Caco-2 (cell line): Measurements from ENCODE around the gene MRGPRF. TPM values are rescaled to one million over a fixed set of nuclear protein-coding genes. Genes with fewer than 3 reads are reported as not detected.
A peak's percentile ranks its signal among the peaks of the same experiment; 100 is the strongest.

Experiments
- BruUV-seq: library from RNA; stranded (reverse); fragments of 400-500 nt; replicated peaks from 2 replicates; lab custom pipeline; 2021; lab: Mats Ljungman, UMichigan
- CTCF ChIA-PET: fragments of 300-600 bp; sonication (Branson Sonifier 250); formaldehyde crosslinking; loops from one replicate; lab custom pipeline; 2022; ENCODE audit warnings: antibody characterized with exemption; lab: Charles Lee
- POLR2A ChIA-PET: fragments of 300-600 bp; sonication (Branson Sonifier 250); formaldehyde crosslinking; loops from one replicate; lab custom pipeline; 2022; ENCODE audit warnings: antibody characterized with exemption; lab: Charles Lee
- DNase-seq, 2 experiments: peaks; one replicate each; pipeline versions ENCODE4 v3.0.0 to v3.0.0-alpha.2; 2020 to 2022
- H3K27me3 ChIP-seq: replicated peaks from 2 replicates; pipeline ENCODE4 v1.6.0; 2011; ENCODE audit warnings: low read length; ENCODE audit not compliant: control insufficient read depth, insufficient read depth
- H3K36me3 ChIP-seq: 2 replicates; pipeline ENCODE4 v1.5.1; 2011; ENCODE audit warnings: low read length; ENCODE audit not compliant: control insufficient read depth, insufficient read depth
- H3K4me1 ChIP-seq: fragments of 250-450 bp; sonication (Bioruptor Pico); 2 replicates; pipeline ENCODE4 v1.5.1; 2020; ENCODE audit warnings: mild to moderate bottlenecking
- H3K4me3 ChIP-seq: 2 replicates; pipeline ENCODE4 v1.5.1; 2011; ENCODE audit warnings: low read depth, mild to moderate bottlenecking, control low read depth, low read length
- H3K9me3 ChIP-seq: fragments of 250-450 bp; sonication (Bioruptor Pico); 2 replicates; pipeline ENCODE4 v1.5.1; 2020; ENCODE audit warnings: mild to moderate bottlenecking, moderate library complexity
- H3K27ac Mint-ChIP-seq: one replicate; pipeline ENCODE4 v1.8.0; 2022; ENCODE audit warnings: mixed read lengths; ENCODE audit not compliant: unreplicated experiment
- H3K27me3 Mint-ChIP-seq: one replicate; pipeline ENCODE4 v1.8.0; 2022; ENCODE audit warnings: mixed read lengths; ENCODE audit not compliant: insufficient read depth, unreplicated experiment
- H3K36me3 Mint-ChIP-seq: one replicate; pipeline ENCODE4 v1.8.0; 2022; ENCODE audit warnings: mild to moderate bottlenecking, mixed read lengths; ENCODE audit not compliant: insufficient read depth, unreplicated experiment
- H3K4me1 Mint-ChIP-seq: one replicate; pipeline ENCODE4 v1.8.0; 2022; ENCODE audit warnings: low read depth, mixed read lengths; ENCODE audit not compliant: unreplicated experiment
- H3K4me3 Mint-ChIP-seq: one replicate; pipeline ENCODE4 v1.8.0; 2022; ENCODE audit warnings: mild to moderate bottlenecking, moderate library complexity, mixed read lengths; ENCODE audit not compliant: unreplicated experiment
- H3K9me3 Mint-ChIP-seq: one replicate; pipeline ENCODE4 v1.8.0; 2022; ENCODE audit warnings: mixed read lengths; ENCODE audit not compliant: unreplicated experiment
- CTCF ChIP-seq, 2 experiments: fragments of 200-600 bp in 1 of 2; IDR thresholded peaks; 1 replicate in 1 of 2; 2 replicates in 1 of 2; pipeline versions ENCODE4 v1.5.1 to v1.8.0; 2011 to 2022; ENCODE audit warnings: antibody characterized with exemption in 1 of 2, control low read depth in 1 of 2, inconsistent platforms in 1 of 2, low read depth in 1 of 2, low read length in 1 of 2, mild to moderate bottlenecking in 1 of 2, moderate library complexity in 1 of 2; ENCODE audit not compliant: insufficient read depth in 1 of 2, severe bottlenecking in 1 of 2, unreplicated experiment in 1 of 2
- intact Hi-C: fragments of 100-400 bp; cut with micrococcal nuclease; formaldehyde crosslinking; loops from one replicate; pipeline ENCODE4 v1.10.0; 2022; ENCODE audit not compliant: unreplicated experiment
- total RNA-seq: library from RNA; stranded (reverse); gene quantifications from 2 replicates; pipeline ENCODE4 v1.2.3, GENCODE V29; 2022

The MRGPRF gene
- total RNA-seq, 1 experiment from 2014 or later = 0.14 TPM

- POLR2A ChIA-PET = no interaction called here
- H3K9me3 ChIP-seq = no peaks in the 10 kb centered on the region
- Mint-ChIP-seq H3K4me3 (no peak overlapping the region), H3K4me1 (peaks cover 6% of the 10 kb centered on the region), H3K9me3 (no peaks in the 10 kb centered on the region), H3K36me3 (peaks cover 6% of the 10 kb centered on the region), H3K27ac (peak overlapping the region; percentile 55), H3K27me3 (no peaks in the 10 kb centered on the region)
- H3K27me3 ChIP-seq = no peaks in the 10 kb centered on the region
- BruUV-seq = no TSS peak
- H3K4me3 ChIP-seq = no peak overlapping the region
- no peaks in the 10 kb centered on the region for H3K36me3 ChIP-seq
- intact Hi-C loops = no loop called here
- peaks cover 7% of the 10 kb centered on the region for H3K4me1 ChIP-seq
- DNase-seq = no peak
- TF ChIP-seq CTCF (IDR thresholded peaks at IDR 0.05; ENCODE audit: insufficient read depth in 1 of 2, low read depth in 1 of 2, low read length in 1 of 2, severe bottlenecking in 1 of 2, unreplicated experiment in 1 of 2) = no peak
- CTCF ChIA-PET = interaction anchor here (1.3 kb wide), 1 partner anchor 11 kb away, joined by 4 read pairs; the partner anchor contains the start of gene TPCN2
These were observed 24.5 kb upstream of the MRGPRF start for GRCh38 chr11:69037544-69037943.

GRCh38 chr11:69037074-69037473 lies 24.0 kb upstream of the MRGPRF start:
- ChIA-PET CTCF (interaction anchor here (1.3 kb wide), 1 partner anchor 12 kb away, joined by 4 read pairs; the partner anchor contains the start of gene TPCN2), POLR2A (no interaction called here)
- H3K9me3 ChIP-seq = no peaks in the 10 kb centered on the region
- H3K27ac Mint-ChIP-seq = peak overlapping the region; percentile 55
- H3K27me3 ChIP-seq = no peaks in the 10 kb centered on the region
- TF ChIP-seq CTCF (IDR thresholded peaks at IDR 0.05; ENCODE audit: insufficient read depth in 1 of 2, low read depth in 1 of 2, low read length in 1 of 2, severe bottlenecking in 1 of 2, unreplicated experiment in 1 of 2) = no peak
- peaks cover 7% of the 10 kb centered on the region for H3K4me1 ChIP-seq
- no peaks in the 10 kb centered on the region for H3K9me3 Mint-ChIP-seq
- H3K36me3 ChIP-seq = no peaks in the 10 kb centered on the region
- peaks cover 6% of the 10 kb centered on the region for H3K4me1 Mint-ChIP-seq
- H3K4me3 ChIP-seq = no peak overlapping the region
- intact Hi-C loops = no loop called here
- no peaks in the 10 kb centered on the region for H3K27me3 Mint-ChIP-seq
- H3K36me3 Mint-ChIP-seq = peaks cover 6% of the 10 kb centered on the region
- H3K4me3 Mint-ChIP-seq = no peak overlapping the region
- BruUV-seq = no TSS peak
- no peak for DNase-seq

GRCh38 chr11:69035946-69036340 lies 22.9 kb upstream of the MRGPRF start:
- BruUV-seq = no TSS peak
- peaks cover 6% of the 10 kb centered on the region for H3K4me1 Mint-ChIP-seq
- Histone ChIP-seq H3K36me3 (no peaks in the 10 kb centered on the region), H3K4me3 (no peak overlapping the region), H3K4me1 (peaks cover 7% of the 10 kb centered on the region), H3K9me3 (no peaks in the 10 kb centered on the region), H3K27me3 (no peaks in the 10 kb centered on the region)
- no peaks in the 10 kb centered on the region for H3K27me3 Mint-ChIP-seq
- no peak for TF ChIP-seq CTCF (IDR thresholded peaks at IDR 0.05; ENCODE audit: insufficient read depth in 1 of 2, low read depth in 1 of 2, low read length in 1 of 2, severe bottlenecking in 1 of 2, unreplicated experiment in 1 of 2)
- no peak for DNase-seq
- ChIA-PET POLR2A (no interaction called here), CTCF (interaction anchor here (0.6 kb wide), 2 partner anchors 45 to 76 kb away, joined by 3 to 4 read pairs; no protein-coding TSS in a partner anchor)
- no peaks in the 10 kb centered on the region for H3K9me3 Mint-ChIP-seq
- H3K36me3 Mint-ChIP-seq = peaks cover 6% of the 10 kb centered on the region
- intact Hi-C loops = no loop called here
- no peak overlapping the region for H3K4me3 Mint-ChIP-seq
- H3K27ac Mint-ChIP-seq = no peak overlapping the region
